Fibroblast of pulmonary artery (primary cell): Measurements from ENCODE around the gene PLXNA4.

Source experiments
- DNase-seq: peaks from one replicate; pipeline ENCODE4 v3.0.0-alpha.2; 2010; ENCODE audit warnings: low read depth
- H3K4me3 ChIP-seq: replicated peaks from 2 replicates; pipeline ENCODE4 v1.5.1; 2011; ENCODE audit warnings: low read depth, mild to moderate bottlenecking, control low read depth, low read length, moderate library complexity
- CTCF ChIP-seq: IDR thresholded peaks from 2 replicates; pipeline ENCODE4 v1.5.1; 2011; ENCODE audit warnings: mild to moderate bottlenecking, control low read depth, low read length, inconsistent platforms; ENCODE audit errors: missing control alignments

PLXNA4 gene

GRCh38 chr7:132207211-132207610, 369.1 kb downstream of the PLXNA4 start:
- no peak overlapping the region for H3K4me3 ChIP-seq

GRCh38 chr7:132206594-132206993, 369.7 kb downstream of the PLXNA4 start:
- TF ChIP-seq CTCF = no peak
- H3K4me3 ChIP-seq = no peak overlapping the region
- DNase-seq = no peak

More at GRCh38 chr7:132207211-132207610, 369.1 kb downstream of the PLXNA4 start:
- no peak for DNase-seq
- no peak for TF ChIP-seq CTCF

- H3K4me3 ChIP-seq = no peak overlapping the region
- no peak for TF ChIP-seq CTCF
- DNase-seq = no peak
These were observed 370.8 kb downstream of the PLXNA4 start for GRCh38 chr7:132205509-132205908.

- TF ChIP-seq CTCF = no peak
- no peak for DNase-seq
- no peak overlapping the region for H3K4me3 ChIP-seq
These were observed 373.2 kb downstream of the PLXNA4 start for GRCh38 chr7:132203021-132203420.

GRCh38 chr7:132202541-132202940, 373.7 kb downstream of the PLXNA4 start:
- no peak overlapping the region for H3K4me3 ChIP-seq
- no peak for DNase-seq
- TF ChIP-seq CTCF = no peak

- no peak for TF ChIP-seq CTCF
These were observed 376.1 kb downstream of the PLXNA4 start for GRCh38 chr7:132200141-132200540.

GRCh38 chr7:132199626-132200025, 376.6 kb downstream of the PLXNA4 start:
- no peak for DNase-seq
- no peak for TF ChIP-seq CTCF
- H3K4me3 ChIP-seq = no peak overlapping the region

More at GRCh38 chr7:132200141-132200540, 376.1 kb downstream of the PLXNA4 start:
- H3K4me3 ChIP-seq = no peak overlapping the region
- DNase-seq = no peak
